Measurements from ENCODE around the gene GTF2F2.

The GTF2F2 gene, protein sequence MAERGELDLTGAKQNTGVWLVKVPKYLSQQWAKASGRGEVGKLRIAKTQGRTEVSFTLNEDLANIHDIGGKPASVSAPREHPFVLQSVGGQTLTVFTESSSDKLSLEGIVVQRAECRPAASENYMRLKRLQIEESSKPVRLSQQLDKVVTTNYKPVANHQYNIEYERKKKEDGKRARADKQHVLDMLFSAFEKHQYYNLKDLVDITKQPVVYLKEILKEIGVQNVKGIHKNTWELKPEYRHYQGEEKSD
- 27.6 to 79.9 (median 29.3) reads per million in 3 experiments for total RNA-seq

DNA sequence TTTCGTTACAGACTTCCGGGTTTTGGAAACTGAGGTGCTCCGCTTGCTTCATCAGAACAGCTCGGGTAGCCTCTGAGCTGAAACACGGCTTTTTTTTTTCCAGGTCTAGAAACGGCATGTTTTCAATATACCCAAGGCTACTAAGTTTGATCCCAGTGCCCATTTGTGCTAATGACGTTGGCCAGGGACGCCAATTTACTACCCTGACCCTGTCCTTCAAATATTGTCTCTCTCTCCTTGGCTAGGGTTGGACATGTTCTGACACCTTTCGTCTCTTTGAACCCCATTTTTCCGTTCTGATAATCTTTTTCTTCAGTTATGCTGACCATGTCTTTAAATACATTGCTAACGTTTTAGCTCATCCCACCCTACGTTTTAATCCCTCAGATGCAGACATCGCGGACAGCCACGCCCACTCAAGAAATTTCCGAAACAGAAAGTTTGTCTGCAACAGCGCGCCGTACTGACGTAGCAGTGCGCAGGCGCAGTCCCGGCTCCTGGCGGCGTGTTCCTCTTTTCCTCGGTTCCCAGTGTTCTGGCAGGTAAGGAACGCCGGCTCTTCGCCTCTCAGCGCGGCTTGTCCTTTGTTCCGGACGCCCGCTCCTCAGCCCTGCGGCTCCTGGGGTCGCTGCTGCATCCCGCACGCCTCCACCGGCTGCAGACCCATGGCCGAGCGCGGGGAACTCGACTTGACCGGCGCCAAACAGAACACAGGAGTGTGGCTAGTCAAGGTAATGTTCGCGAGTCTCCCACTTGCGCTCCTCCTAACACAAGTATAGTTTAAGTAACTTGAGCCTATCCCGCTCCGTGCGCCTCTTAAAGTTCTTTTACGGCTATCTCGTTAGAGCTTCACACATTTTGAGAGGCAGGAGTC lies at the start of gene GTF2F2:
TSS of gene GTF2F2 (plus strand) at position 520 of the 874 bp plus-strand sequence. CDS start at position 666, 146 bp downstream.
- peak; percentile 84 for DNase-seq

DNA sequence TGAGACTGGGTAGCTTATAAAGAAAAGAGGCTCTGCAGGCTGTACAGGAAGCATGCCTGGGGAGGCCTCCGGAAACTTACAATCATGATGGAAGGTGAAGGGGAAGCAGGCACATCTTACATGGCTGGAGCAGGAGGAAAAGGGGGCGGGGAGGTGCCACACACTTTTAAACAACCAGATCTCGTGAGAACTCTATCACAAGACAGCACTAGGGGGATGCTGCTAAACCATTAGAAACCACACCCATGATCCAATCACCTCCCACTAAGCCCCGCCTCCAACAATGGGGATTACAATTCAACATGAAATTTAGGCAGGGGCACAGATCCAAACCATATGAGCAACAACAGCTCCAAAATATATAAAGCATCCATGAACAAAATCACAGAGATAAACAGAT lies 46.5 kb upstream of the GTF2F2 start:
- DNase-seq = no peak

DNA sequence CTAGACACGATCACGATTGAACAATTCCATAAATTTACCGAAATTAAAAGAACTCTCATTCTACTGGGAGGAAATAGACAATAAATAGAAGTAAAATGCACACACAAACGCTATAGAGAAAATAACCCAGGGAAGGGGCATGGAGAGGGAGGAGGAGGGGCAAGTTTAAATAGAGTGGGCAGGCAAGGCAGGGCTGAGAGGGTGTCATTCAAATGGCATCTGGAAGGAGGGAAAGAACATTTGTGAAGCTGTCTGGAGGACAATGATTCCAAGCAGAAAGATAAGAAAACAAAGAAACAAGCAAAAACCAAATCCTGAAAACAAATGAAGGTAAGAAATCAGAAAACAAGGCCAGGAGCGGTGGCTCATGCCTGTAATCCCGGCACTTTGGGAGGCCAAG lies 45.6 kb upstream of the GTF2F2 start:
- DNase-seq = no peak

DNA sequence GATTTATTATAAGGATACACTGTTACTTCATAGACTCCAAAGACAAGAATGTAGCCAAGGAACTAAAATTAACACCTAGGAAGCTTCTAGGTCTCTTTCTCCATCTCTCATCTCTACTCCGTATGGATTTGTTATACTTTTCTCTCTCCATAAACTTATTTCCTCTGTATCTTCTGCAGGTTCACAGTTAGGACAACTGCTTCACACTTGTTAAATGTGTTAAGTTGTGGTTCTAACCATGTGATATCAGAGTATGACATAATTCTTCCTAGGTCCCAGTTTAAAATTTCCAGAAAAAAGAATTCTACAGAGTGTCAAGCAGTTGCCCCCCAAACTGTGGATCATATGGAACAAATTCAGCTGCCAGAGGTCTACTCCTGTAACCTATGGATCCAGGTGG lies 42.3 kb upstream of the GTF2F2 start:
- no peak for DNase-seq

DNA sequence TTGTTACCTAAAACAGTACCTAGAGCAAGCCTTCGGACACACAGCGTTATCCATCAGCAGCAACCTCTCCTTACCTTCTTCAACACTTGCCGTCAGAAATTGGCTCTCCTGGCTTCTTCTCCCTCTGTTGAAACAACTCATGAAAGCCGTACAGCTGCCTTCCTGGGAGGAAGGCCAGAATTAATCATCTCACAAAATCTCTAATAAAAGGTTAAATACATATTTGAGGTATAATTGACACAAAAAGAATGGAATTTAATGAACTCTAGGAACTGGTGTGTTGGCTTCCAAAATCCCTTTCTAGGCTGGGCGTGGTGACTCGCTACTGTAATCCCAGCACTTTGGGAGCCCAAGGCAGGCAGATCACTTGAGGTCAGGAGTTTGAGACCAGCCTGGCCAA lies 37.3 kb upstream of the GTF2F2 start:
- DNase-seq = no peak

DNA sequence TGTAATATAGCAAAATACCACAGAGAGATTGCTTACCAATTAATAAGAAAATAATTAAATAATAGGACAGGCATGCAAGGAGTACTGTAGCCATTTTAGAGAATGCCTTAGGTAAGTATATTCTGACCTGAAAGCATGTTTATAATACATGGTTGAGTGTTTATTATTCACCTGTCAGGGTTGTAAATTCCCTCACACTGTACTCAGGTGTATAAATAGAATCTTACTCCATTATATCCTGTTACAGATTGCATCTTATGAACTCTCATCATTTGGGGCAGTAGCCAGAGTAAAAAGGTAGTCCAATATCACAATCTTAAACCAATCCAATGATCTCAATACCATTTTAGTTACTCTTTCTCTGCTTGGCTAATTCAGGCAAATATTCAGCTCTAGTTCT lies 35.8 kb upstream of the GTF2F2 start:
- no peak for DNase-seq

DNA sequence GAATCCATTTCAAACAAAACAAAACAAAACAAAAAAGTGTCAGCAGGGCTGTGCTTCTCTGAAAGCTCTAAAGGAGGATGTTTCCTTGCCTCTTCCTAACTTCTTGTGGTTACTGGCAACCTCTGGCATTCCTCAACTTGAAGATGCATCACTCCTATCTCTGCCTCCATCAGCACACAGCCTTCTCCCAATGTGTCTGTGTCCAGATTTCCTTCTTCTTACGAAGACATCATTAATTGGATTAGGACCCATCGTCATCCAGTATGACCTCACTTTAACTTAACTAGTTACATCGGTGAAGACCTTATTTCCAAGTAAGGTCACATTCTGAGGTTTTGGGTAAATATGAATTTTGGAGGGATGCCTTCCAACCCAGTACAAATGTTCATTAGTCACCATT lies 33.8 kb upstream of the GTF2F2 start:
- no peak for DNase-seq

DNA sequence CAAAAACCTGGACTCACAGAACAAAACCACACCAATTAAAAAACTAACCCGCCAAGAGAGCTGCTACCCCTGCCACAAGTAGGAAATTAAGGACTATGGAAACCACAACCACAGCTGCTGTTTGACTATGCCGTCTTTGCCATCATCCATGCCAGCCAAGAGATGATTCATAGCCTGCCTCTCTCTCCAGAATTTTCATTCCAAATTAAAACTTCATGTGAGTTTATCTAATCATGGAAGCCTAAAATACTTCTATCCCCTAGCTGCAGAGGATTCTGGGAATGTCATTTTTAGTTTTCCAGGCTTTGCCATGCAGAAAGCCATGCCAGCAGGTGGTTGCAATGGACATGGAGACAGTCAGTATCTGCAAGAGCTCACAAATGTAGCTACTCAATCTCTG lies 27.6 kb upstream of the GTF2F2 start:
- DNase-seq = no peak

DNA sequence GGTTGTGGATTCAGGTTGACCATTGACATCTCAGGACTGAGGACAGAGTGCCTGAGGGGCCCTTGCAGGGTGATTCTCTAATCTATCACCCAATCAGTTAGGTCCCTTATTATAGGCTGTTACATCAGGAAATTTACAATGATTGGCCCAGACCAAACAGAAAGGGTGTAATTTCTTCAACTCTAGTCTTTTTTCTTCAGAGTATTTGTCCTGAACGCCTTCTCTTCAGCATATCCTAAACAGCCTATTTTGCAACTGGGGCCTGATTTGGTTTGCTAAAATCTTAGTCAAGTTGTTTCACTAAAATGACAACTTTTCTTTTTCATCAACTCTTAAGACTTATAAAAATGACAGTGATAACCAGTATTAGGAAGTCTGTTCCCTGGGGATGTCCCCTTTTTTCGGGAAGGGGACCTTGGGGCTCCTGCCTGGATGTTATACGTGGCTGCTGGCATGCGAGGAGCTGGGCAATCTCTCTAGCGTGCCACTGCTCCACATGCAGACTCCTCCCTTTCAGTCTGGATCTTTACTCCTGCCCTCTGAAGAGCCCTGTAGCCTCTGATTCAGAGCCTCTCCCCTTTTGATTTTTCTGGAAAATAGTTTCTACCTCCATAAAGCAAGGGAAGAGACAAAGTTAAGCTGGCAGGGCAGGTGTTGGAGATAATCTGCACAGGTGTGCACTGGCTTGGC lies 19.6 kb upstream of the GTF2F2 start:
- DNase-seq = no peak

DNA sequence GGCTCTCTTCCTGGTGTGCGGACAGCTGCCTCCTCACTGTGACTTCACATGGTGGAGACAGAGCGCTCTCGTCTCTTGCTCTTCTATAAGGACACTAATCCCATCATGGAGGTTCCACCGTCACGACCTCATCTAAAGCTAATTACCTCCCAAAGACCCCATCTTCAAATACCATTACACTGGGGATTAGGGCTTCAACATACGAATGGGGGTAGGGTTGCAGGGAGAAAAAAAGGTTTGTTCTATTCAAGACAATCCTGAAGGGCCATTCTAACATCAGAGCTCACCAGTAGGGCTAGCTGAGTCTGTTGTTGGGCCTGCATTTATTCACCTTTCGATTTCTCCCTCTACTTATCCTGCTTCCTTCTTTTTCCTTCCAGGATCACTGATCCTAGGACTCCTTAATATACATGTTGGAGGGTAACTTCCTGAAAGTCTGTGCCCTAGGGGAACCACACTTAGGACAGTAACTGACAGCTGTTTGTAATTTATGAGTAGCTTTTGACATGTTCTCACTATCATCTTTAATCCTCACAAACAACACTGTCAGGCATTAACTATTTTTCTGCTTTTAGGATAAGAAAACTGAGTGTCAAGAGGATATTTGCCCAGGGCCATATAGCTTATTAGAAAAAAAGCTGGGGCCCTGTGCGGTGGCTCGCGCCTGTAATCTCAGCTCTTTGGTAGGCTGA lies 18.8 kb upstream of the GTF2F2 start:
- no peak for DNase-seq

DNA sequence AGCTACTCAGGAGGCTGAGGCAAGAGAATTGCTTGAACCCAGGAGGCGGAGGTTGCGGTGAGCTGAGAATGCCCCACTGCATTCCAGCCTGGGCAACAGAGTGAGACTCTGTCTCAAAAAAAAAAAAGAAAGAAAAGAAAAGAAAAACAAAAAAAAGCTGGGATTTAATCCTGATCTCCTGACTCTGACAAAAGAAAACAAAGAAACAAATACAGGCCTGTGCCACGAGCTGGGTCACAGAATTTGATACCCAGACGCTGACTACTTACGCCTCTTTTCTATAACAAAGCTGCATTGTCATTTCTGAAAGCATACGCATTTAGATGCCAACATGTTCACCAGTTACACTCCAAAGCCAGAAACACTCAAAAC lies 18.2 kb upstream of the GTF2F2 start:
- DNase-seq = no peak

DNA sequence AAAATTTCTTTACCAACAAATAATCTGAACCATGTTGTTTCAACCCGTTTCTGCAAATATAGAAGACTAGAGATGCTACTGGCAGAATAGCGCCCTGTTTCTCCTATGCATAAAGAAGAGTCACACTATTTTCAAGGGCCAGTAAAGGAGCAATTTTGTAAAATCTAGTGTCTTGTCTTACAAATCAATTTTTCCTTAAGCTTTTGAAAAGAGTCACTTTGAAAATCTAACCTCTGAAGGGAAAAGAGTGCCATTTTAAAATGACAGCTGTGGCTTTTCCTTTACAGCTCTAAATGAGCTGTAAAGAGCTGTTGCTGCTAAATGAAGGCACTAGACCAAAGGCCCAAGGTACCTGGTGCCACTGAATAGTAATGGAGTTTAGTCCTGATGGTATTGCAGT lies 16.9 kb upstream of the GTF2F2 start:
- DNase-seq = no peak

DNA sequence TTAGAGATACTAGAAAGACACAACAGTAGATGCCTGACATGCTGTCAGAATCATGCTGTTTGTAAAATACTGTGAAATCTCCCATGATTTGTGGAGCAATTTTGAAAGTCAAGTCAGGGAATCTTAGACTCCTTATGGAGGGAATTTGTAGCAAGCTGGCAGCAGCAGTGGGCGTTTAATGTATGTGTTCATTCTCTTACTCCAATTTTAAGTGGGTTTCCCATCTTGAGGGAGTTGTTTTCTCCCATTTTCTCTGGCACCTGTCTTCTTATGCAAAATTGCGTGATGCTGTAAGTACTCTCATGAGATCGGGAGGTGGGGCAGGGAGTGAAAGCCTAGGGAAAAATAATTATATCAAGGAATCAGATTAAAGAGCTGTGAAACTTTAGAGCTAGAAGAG lies 16.0 kb upstream of the GTF2F2 start:
- no peak for DNase-seq

DNA sequence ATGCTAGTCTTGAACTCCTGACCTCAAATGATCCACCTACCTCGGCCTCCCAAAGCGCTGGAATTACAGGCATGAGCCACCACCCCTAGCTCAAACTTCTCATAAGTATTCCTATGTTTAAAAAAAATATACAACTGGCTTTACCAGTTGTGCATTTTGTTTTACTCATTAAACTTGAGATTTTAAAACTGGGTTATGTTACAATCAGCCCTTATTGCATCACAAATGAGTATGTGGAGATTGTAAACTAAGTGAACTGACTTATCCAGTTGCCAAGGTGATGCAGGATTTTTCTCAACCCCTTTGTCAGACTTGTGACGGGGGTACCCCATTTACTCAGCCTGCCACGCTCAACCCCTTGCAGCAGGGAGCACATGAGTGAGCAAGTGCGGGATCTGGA lies 14.4 kb upstream of the GTF2F2 start:
- no peak for DNase-seq

DNA sequence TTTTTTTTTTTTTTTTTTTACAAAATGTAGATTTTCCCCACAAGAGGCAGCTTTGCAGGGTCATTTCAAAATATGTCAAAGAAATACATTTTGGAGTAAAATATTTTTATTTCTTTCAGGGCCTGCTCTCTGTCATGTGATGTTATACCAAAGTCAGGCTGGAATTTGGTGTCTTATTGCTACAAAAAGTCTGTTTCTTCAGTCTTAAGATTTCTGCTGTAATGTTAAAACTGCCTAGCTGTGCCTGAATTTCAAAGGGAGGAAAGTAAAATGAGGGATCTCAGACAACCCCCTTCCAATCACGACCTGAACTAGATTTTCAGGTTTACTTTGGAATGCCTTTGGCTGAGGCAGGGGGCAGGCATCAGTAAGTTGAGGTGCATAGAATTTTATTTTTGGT lies 12.8 kb upstream of the GTF2F2 start:
- DNase-seq = no peak

DNA sequence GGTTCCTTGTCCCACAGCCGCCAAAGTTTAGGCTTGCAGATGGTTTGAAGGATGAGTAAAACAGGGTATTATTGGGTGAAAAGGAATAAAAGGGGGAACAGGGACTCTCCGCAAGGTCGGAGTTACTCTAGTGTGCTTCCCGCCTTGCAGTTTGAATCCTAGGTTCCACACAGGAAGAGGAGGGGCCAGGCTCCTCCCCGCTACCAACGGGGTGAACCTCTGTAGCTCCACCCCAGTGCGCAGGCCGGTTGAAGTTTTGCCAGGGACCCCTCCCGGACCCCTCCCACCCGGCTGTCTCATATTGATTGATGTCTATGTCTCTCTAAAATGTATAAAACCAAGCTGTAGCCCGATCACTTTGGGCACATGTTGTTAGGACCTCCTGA lies 11.6 kb upstream of the GTF2F2 start:
- DNase-seq = no peak

DNA sequence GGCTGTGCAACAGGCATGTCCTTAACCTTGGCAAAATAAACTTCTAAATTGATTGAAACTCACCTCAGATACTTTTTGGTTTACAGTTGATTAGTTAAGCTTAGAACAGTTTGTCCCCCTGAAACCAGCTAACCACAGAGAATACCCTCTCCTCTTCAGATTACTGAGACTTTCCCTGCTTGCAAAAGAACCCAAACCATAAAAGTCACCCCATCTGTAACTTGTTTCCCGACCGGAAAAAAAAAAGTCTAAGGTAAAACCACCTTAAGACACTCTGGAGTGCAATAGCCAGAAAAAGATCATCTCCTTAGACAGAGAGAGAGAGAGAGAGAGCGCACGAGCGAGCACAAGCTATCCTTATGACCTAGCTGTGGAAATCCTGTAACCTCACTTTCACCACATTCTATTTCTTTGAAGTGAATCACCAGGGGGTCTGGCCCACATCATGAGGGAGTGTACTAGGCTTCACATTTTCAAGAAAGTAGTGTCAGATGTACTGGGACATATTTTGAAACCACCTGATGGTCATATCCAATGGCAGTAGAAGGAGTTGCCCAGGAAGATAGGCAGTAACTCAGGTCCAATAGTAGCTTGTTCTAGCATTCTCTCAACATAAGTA lies 11.1 kb upstream of the GTF2F2 start:
- no peak for DNase-seq

DNA sequence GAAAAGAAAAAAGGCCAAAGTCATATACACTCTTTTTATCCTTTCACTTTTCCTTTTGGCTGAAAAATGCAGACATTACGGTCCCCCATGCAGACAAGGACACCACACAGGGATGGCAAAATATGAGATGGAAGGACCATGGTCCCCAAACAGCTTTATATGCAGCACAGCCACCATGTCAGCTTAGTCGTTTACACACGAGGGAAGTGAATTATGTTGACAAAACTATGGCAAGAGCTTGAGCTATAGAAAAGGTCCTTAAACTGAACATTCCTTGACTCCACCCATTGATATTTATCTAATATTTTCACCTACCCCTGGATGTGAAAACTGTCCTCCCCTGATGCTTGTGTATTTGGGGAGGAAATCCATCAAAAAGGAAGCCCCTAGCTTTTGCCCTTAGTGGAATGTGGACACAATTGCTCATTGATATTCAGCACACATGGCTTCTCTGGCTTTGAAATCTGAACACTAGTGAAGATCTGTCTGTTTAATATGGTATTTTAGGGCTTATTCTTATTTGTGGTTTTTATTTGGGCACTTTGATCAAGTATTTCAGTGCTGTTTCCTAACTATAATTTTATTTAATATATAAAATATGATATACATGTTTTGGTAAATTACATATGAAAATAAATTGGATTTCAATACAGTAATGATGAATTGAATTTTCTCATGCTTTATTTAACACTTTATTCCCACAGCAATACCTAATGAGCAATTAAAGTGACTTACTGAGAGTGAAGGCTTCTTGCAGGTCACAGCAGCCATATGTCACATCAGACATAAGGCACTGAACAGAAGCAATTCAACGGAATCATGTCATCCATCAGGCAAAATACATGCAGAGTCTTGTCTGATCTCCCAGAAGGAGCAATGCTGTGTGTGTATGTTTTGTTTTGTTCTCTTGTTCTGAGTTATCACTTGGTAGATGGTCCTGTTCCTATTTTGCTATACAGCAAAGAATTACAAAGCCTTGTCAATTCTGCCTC lies 6.8 kb upstream of the GTF2F2 start:
- no peak for DNase-seq

DNA sequence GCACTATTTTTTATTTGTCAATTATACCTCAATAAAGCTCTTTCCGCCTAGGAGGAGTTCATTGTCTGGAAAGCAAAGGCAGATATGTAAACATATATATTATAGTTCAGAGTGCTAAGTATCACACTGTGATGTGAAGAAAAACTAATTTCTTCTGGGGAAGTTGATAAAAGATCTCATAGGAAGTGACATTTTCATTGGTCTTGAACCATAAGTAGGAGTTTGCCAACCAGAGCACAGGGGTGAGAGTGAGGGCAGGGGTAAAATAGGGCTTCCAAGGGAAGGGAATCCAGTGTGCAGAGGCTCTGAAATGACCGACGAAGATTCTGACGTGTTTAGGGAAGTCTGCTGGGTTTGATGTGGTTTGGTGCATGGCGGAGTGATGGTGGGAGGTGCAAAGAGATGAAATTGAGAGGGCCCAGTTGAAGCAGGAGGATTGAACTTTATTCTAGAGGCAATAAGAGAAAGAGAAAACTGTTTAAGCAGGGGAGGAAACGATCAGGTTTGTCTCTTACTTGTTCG lies 780 bp upstream of the GTF2F2 start:
- DNase-seq = peak; percentile 86

DNA sequence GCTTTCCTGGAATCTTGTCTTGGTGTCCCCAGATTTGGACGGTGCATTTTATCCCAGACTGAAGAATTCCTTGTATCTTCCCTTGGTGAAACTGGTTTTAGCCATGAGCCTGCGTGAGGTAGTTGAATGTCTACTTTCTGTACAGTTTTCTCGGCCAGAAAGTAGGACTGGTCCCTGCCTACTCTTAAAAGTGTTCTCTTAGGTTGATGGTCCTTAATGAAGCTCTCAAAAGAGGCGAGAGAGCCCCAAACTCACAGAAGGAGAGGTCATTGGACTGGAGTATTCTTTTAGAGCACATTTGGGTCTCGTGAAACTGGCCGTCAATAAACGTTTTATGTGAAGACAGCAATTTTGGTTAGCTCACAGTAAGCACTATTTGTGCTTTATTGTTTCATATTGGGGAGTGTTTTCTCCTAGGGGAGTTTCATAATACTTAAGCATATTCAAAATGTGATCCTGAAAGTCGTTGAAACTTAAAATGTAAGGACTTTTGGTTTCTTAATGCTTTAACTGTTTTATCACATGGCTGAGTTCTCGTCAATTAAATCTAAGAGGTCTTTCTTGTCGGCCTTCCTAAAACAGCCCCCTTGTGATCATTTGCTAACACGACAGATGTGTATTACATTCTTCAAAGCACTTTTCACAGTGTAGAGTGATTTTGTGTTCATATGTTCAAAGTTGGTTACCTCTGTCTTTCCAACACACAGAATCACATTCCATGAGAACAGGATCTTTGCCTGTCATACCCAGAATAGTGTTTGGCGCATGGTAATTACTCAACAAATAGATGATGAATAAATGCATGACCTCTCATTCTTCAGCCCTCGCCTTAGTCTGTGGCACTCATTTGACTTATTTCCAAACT lies 889 bp downstream of the GTF2F2 start:
- peak; percentile 9 for DNase-seq
